SK-N-SH (cell line): ENCODE results near the gene PNRC2. TPM values are rescaled to one million over a fixed set of nuclear protein-coding genes. Genes with fewer than 3 reads are reported as not detected.
A peak's percentile ranks its signal among the peaks of the same experiment; 100 is the strongest.

Experiments used
- CTCF ChIA-PET: fragments of 300-600, 350-600 bp; formaldehyde crosslinking; extraction: SDS; loops from one replicate; lab custom pipeline; 2021; lab: Yijun Ruan, JAX
- POLR2A ChIA-PET: fragments of 350-600 bp; sonication (Branson Sonifier 250); formaldehyde crosslinking; extraction: SDS; loops from one replicate; lab custom pipeline; 2020; ENCODE audit warnings: antibody characterized with exemption, inconsistent platforms; lab: Yijun Ruan, JAX
- DNase-seq: peaks from one replicate; pipeline ENCODE4 v3.0.0; 2012
- H2AFZ ChIP-seq: fragments of 200-600 bp; sonication (generic); 2 replicates; pipeline ENCODE4 v1.8.1; 2016; ENCODE audit warnings: antibody characterized with exemption, mild to moderate bottlenecking, low read depth
- H3F3A ChIP-seq: fragments of 200-600 bp; sonication (generic); replicated peaks from 2 replicates; pipeline ENCODE3; 2016; ENCODE audit warnings: antibody characterized with exemption, mild to moderate bottlenecking; ENCODE audit not compliant: insufficient read depth
- H3K27ac ChIP-seq, 2 experiments: fragments of 200-500 bp in 1 of 2; fragments of 200-600 bp in 1 of 2; sonication (Bioruptor generic) in 1 of 2; sonication (generic), shearing (Covaris generic) in 1 of 2; 2 replicates each; pipeline versions ENCODE4 v1.5.1 to v1.6.1; 2014 to 2016; ENCODE audit warnings: low read depth in 2 of 2, inconsistent platforms in 1 of 2, low read length in 1 of 2, mild to moderate bottlenecking in 1 of 2, mixed read lengths in 1 of 2
- H3K27me3 ChIP-seq: fragments of 200-600 bp; sonication (generic), shearing (Covaris generic); 2 replicates; pipeline ENCODE4 v1.6.1; 2016; ENCODE audit warnings: mixed run types; ENCODE audit not compliant: insufficient read depth
- H3K36me3 ChIP-seq, 2 experiments: fragments of 200-500 bp in 1 of 2; fragments of 200-600 bp in 1 of 2; sonication (Bioruptor generic) in 1 of 2; sonication (generic) in 1 of 2; replicated peaks in 1 of 2; 2 replicates each; pipeline versions ENCODE3 to v1.5.1; 2014 to 2016; ENCODE audit warnings: low read length in 1 of 2, mild to moderate bottlenecking in 1 of 2; ENCODE audit not compliant: insufficient read depth in 2 of 2, control insufficient read depth in 1 of 2
- H3K4me1 ChIP-seq, 2 experiments: fragments of 200-500 bp in 1 of 2; fragments of 200-600 bp in 1 of 2; sonication (Bioruptor generic) in 1 of 2; sonication (generic), shearing (Covaris generic) in 1 of 2; 2 replicates each; pipeline versions ENCODE4 v1.5.1 to v1.6.1; 2014 to 2016; ENCODE audit warnings: low read depth in 1 of 2, low read length in 1 of 2, mixed run types in 1 of 2; ENCODE audit not compliant: insufficient read depth in 2 of 2, control insufficient read depth in 1 of 2
- H3K4me2 ChIP-seq: fragments of 200-600 bp; sonication (generic), shearing (Covaris generic); 2 replicates; pipeline ENCODE4 v1.6.1; 2017; ENCODE audit warnings: mixed run types
- H3K4me3 ChIP-seq, 2 experiments: fragments of 200-500 bp in 1 of 2; fragments of 200-600 bp in 1 of 2; sonication (Bioruptor generic) in 1 of 2; sonication (generic), shearing (Covaris generic) in 1 of 2; 2 replicates each; pipeline versions ENCODE4 v1.5.1 to v1.8.1; 2014 to 2016; ENCODE audit warnings: low read depth in 2 of 2, inconsistent platforms in 1 of 2, low read length in 1 of 2, mild to moderate bottlenecking in 1 of 2, mixed read lengths in 1 of 2, moderate library complexity in 1 of 2
- H3K79me2 ChIP-seq: fragments of 200-600 bp; sonication (generic); 2 replicates; pipeline ENCODE4 v1.8.1; 2017; ENCODE audit warnings: mild to moderate bottlenecking; ENCODE audit not compliant: insufficient read depth
- H3K9ac ChIP-seq: fragments of 200-600 bp; sonication (generic); 2 replicates; pipeline ENCODE4 v1.6.1; 2017; ENCODE audit warnings: mixed run types
- H3K9me2 ChIP-seq: fragments of 200-600 bp; sonication (generic); 2 replicates; pipeline ENCODE4 v1.6.1; 2017; ENCODE audit warnings: mixed run types
- H3K9me3 ChIP-seq: fragments of 200-600 bp; sonication (generic); 2 replicates; pipeline ENCODE4 v1.6.1; 2017; ENCODE audit warnings: mixed run types, mild to moderate bottlenecking, moderate library complexity
- H4K20me1 ChIP-seq: fragments of 200-600 bp; sonication (generic); 2 replicates; pipeline ENCODE4 v1.6.1; 2017; ENCODE audit warnings: mild to moderate bottlenecking, mixed run types; ENCODE audit not compliant: insufficient read depth
- CHD2 ChIP-seq: fragments of 150-350 bp; IDR thresholded peaks from 2 replicates; pipeline ENCODE4 v1.6.1; 2018; ENCODE audit warnings: low read length; ENCODE audit not compliant: partially characterized antibody
- CTCF ChIP-seq: fragments of 200-600 bp; sonication (generic); IDR thresholded peaks from 2 replicates; pipeline ENCODE4 v1.6.1; 2017; ENCODE audit warnings: antibody characterized with exemption, mild to moderate bottlenecking, moderate library complexity
- EP300 ChIP-seq, 2 experiments: IDR thresholded peaks; 2 replicates each; pipeline versions ENCODE4 v1.4.0 to v1.6.1; 2012; ENCODE audit warnings: borderline replicate concordance in 1 of 2, low read depth in 1 of 2, low read length in 1 of 2
- EZH2phosphoT487 ChIP-seq: fragments of 200-600 bp; sonication (generic); IDR thresholded peaks from 2 replicates; pipeline ENCODE4 v1.6.1; 2017; ENCODE audit warnings: low read depth, mixed run types, mild to moderate bottlenecking, antibody characterized with exemption, moderate library complexity, borderline replicate concordance
- FOSL2 ChIP-seq: IDR thresholded peaks from 2 replicates; pipeline ENCODE4 v1.4.0; 2012; ENCODE audit warnings: low read depth, mild to moderate bottlenecking, moderate library complexity, borderline replicate concordance
- FOXJ3 ChIP-seq: sonication (generic); formaldehyde crosslinking; IDR thresholded peaks from 2 replicates; pipeline ENCODE4 v1.5.1; 2020; ENCODE audit warnings: mild to moderate bottlenecking, missing genetic modification reagents
- GABPA ChIP-seq: IDR thresholded peaks from 2 replicates; pipeline ENCODE4 v1.4.0; 2012; ENCODE audit warnings: low read depth, mild to moderate bottlenecking
- GATA2 ChIP-seq: sonication (generic); formaldehyde crosslinking; IDR thresholded peaks from 2 replicates; pipeline ENCODE4 v1.5.0; 2020; ENCODE audit warnings: mild to moderate bottlenecking, missing genetic modification reagents
- IRF3 ChIP-seq: fragments of 150-350 bp; IDR thresholded peaks from 2 replicates; pipeline ENCODE4 v1.6.1; 2016; ENCODE audit warnings: mild to moderate bottlenecking, low read depth, low read length
- MAX ChIP-seq: IDR thresholded peaks from 2 replicates; pipeline ENCODE4 v1.4.0; 2012; ENCODE audit warnings: low read depth
- MXI1 ChIP-seq: IDR thresholded peaks from 2 replicates; pipeline ENCODE4 v1.6.1; 2012; ENCODE audit warnings: mild to moderate bottlenecking, low read depth, low read length, improper control_type of control experiment
- POLR2AphosphoS5 ChIP-seq: IDR thresholded peaks from 2 replicates; pipeline ENCODE4 v1.6.1; 2012; ENCODE audit warnings: low read depth, low read length
- REST ChIP-seq: IDR thresholded peaks from 2 replicates; pipeline ENCODE4 v1.6.1; 2012; ENCODE audit warnings: mild to moderate bottlenecking, low read depth, low read length, moderate library complexity
- RXRA ChIP-seq: IDR thresholded peaks from 2 replicates; pipeline ENCODE4 v1.4.0; 2012; ENCODE audit warnings: low read depth, mild to moderate bottlenecking, borderline replicate concordance
- SIN3A ChIP-seq: IDR thresholded peaks from 2 replicates; pipeline ENCODE4 v1.6.1; 2012; ENCODE audit warnings: low read depth, mild to moderate bottlenecking, low read length, moderate library complexity, borderline replicate concordance
- TAF1 ChIP-seq: IDR thresholded peaks from 2 replicates; pipeline ENCODE4 v1.6.1; 2012; ENCODE audit warnings: low read depth, mild to moderate bottlenecking, low read length, moderate library complexity, borderline replicate concordance
- TCF12 ChIP-seq: IDR thresholded peaks from 2 replicates; pipeline ENCODE4 v1.4.0; 2012
- USF2 ChIP-seq: fragments of 150-350 bp; IDR thresholded peaks from 2 replicates; pipeline ENCODE4 v1.6.1; 2017; ENCODE audit warnings: antibody characterized with exemption, low read length, low read depth, borderline replicate concordance
- YY1 ChIP-seq: IDR thresholded peaks from 2 replicates; pipeline ENCODE4 v1.4.0; 2012; ENCODE audit warnings: low read depth, mild to moderate bottlenecking
- ZBTB33 ChIP-seq: IDR thresholded peaks from 2 replicates; pipeline ENCODE4 v1.4.0; 2012; ENCODE audit warnings: low read depth, borderline replicate concordance
- WGBS: methylation state at CpG from one replicate; pipeline ENCODE4 v1.1.6; 2017; ENCODE audit warnings: low lambda C conversion rate; 5-methylcytosine and 5-hydroxymethylcytosine counted together
- polyA plus RNA-seq, 3 experiments: library from polyadenylated mRNA; depleted of rRNA; stranded (reverse); fragments of >200 nt; gene quantifications; 2 replicates each; pipeline ENCODE4 v1.2.3, GENCODE V29; 2012

Gene PNRC2
- polyA plus RNA-seq, 1 of the 3 experiments (the other 2 are of a cell fraction) = 43.8 TPM

- peak within 1 kb of the TSS; percentile 85 for H2AFZ ChIP-seq
- peak; percentile 97 for DNase-seq
- CTCF ChIA-PET = interaction anchor here (0.9 to 1.0 kb wide), 4 partner anchors 12 to 208 kb away, joined by 3 to 4 read pairs (median 3); no protein-coding TSS in a partner anchor
- POLR2A ChIA-PET = interaction anchor here (0.7 to 2.1 kb wide), 2 partner anchors 10 to 21 kb away, joined by 4 to 7 read pairs; partner anchors contain the start of gene PNRC2
- no peaks in the 10 kb centered on the region for H3K27me3 ChIP-seq
- H3K4me3 ChIP-seq = peak within 1 kb of the TSS; percentile 74 to 90
- no peaks in the 10 kb centered on the region; the same call in 1 of the 2 replicates for H3K9me3 ChIP-seq
- peak within 1 kb of the TSS; percentile 99 for H3K9ac ChIP-seq
- peaks cover 50% of the 10 kb centered on the region for H3K79me2 ChIP-seq
- H3F3A ChIP-seq = peaks cover 22% of the 10 kb centered on the region
- peak within 1 kb of the TSS; percentile 93 to 97 for H3K27ac ChIP-seq
- peaks cover 43% of the 10 kb centered on the region for H4K20me1 ChIP-seq
- WGBS = 2% methylated on average over 47 of the region's 84 CpGs
- peak within 1 kb of the TSS; percentile 81 for H3K4me2 ChIP-seq
- peaks cover 30 to 32% of the 10 kb centered on the region in 2 experiments for H3K36me3 ChIP-seq
- H3K9me2 ChIP-seq = no peaks in the 10 kb centered on the region
- peaks cover 15 to 25% of the 10 kb centered on the region in 2 experiments; a peak in 3 of 4 replicates for H3K4me1 ChIP-seq
- TF ChIP-seq MXI1 (peak; percentile 79), MAX (peak; percentile 30), SIN3A (peak; percentile 97; the same call in 1 of the 2 replicates), EZH2phosphoT487 (no peak), CHD2 (peak; percentile 99), ZBTB33 (peak; percentile 99), EP300 (IDR thresholded peaks at IDR 0.05; ENCODE audit: borderline replicate concordance in 1 of 2, low read depth in 1 of 2, low read length in 1 of 2) (no peak), USF2 (no peak), TCF12 (no peak; the same call in 1 of the 2 replicates), RXRA (no peak), REST (peak; percentile 4; the same call in 1 of the 2 replicates), GABPA (no peak), TAF1 (peak; percentile 74), GATA2 (CRISPR knock-in tag) (no peak), IRF3 (no peak), CTCF (peak; percentile 40), FOSL2 (no peak), POLR2AphosphoS5 (peak; percentile 98), FOXJ3 (peak; percentile 43; the same call in 1 of the 2 replicates), YY1 (peak; percentile 85)
These were observed 20.5 kb downstream of the PNRC2 start, which contains the start of gene SRSF10 for GRCh38 chr1:23979881-23980727. Gene SRSF10, minus strand, starts transcription at chr1:23980327. Its CDS starts 72 bp downstream, at chr1:23980255.
